IMR-90 (cell line): ENCODE data around the gene CASZ1. TPM values are rescaled to one million over a fixed set of nuclear protein-coding genes. Genes with fewer than 3 reads are reported as not detected.

Source experiments
- ATAC-seq: fragments of 200-7000 bp; cut with Tn5 transposase; 2 replicates; pipeline ENCODE4 v1.9.1; 2020; ENCODE audit warnings: low read depth, mild to moderate bottlenecking, moderate library complexity
- BruUV-seq: library from RNA; stranded (reverse); fragments of 400-500 nt; replicated peaks from 2 replicates; lab custom pipeline; 2021; lab: Mats Ljungman, UMichigan
- CTCF ChIA-PET: fragments of 300-600 bp; formaldehyde crosslinking; extraction: SDS; loops from one replicate; lab custom pipeline; 2021; ENCODE audit warnings: antibody characterized with exemption; lab: Yijun Ruan, JAX
- POLR2A ChIA-PET: fragments of 300-600 bp; sonication (Branson Sonifier 250); formaldehyde crosslinking; loops from one replicate; lab custom pipeline; 2022; ENCODE audit warnings: antibody characterized with exemption; ENCODE audit not compliant: unreplicated experiment; lab: Charles Lee
- DNase-seq: peaks from one replicate; pipeline ENCODE4 v3.0.0; 2013
- H2AFZ ChIP-seq: replicated peaks from 2 replicates; pipeline ENCODE3; 2013; ENCODE audit warnings: low read length, mild to moderate bottlenecking; ENCODE audit not compliant: poor library complexity
- H2AK5ac ChIP-seq: 2 replicates; pipeline ENCODE4 v1.6.1; 2013; ENCODE audit warnings: low read depth, low read length, inconsistent platforms
- H2AK9ac ChIP-seq: replicated peaks from 2 replicates; pipeline ENCODE3; 2013; ENCODE audit warnings: mild to moderate bottlenecking, low read depth, low read length, moderate library complexity; ENCODE audit not compliant: poor library complexity
- H2BK120ac ChIP-seq: 2 replicates; pipeline ENCODE4 v1.6.1; 2013; ENCODE audit warnings: low read depth, low read length, inconsistent platforms
- H2BK15ac ChIP-seq: 3 replicates; pipeline ENCODE4 v1.6.1; 2013; ENCODE audit warnings: low read depth, low read length, inconsistent platforms
- H2BK20ac ChIP-seq: 2 replicates; pipeline ENCODE4 v1.6.1; 2013; ENCODE audit warnings: low read depth, mild to moderate bottlenecking, inconsistent platforms, low read length, moderate library complexity
- H2BK5ac ChIP-seq: 2 replicates; pipeline ENCODE4 v1.6.1; 2013; ENCODE audit warnings: mild to moderate bottlenecking, low read depth, low read length, inconsistent platforms; ENCODE audit not compliant: poor library complexity, severe bottlenecking
- H3K14ac ChIP-seq: replicated peaks from 2 replicates; pipeline ENCODE4 v1.6.1; 2013; ENCODE audit warnings: low read depth, low read length, inconsistent platforms
- H3K18ac ChIP-seq: 2 replicates; pipeline ENCODE4 v1.6.1; 2013; ENCODE audit warnings: low read depth, low read length, control low read depth
- H3K23ac ChIP-seq: 2 replicates; pipeline ENCODE4 v1.6.1; 2013; ENCODE audit warnings: low read depth, low read length, inconsistent platforms
- H3K27ac ChIP-seq: 2 replicates; pipeline ENCODE4 v1.5.1; 2013; ENCODE audit warnings: mild to moderate bottlenecking, control low read depth, low read length; ENCODE audit not compliant: insufficient read depth
- H3K27me3 ChIP-seq: 2 replicates; pipeline ENCODE4 v1.6.1; 2013; ENCODE audit warnings: low read length; ENCODE audit not compliant: control insufficient read depth, insufficient read depth
- H3K36me3 ChIP-seq: 2 replicates; pipeline ENCODE4 v1.6.1; 2013; ENCODE audit warnings: low read length, mixed read lengths; ENCODE audit not compliant: control insufficient read depth, insufficient read depth
- H3K4ac ChIP-seq: 2 replicates; pipeline ENCODE4 v1.6.1; 2013; ENCODE audit warnings: low read depth, low read length, inconsistent platforms
- H3K4me1 ChIP-seq: 2 replicates; pipeline ENCODE4 v1.6.1; 2013; ENCODE audit warnings: low read length, mixed read lengths; ENCODE audit not compliant: control insufficient read depth, insufficient read depth
- H3K4me2 ChIP-seq: 2 replicates; pipeline ENCODE4 v1.6.1; 2013; ENCODE audit warnings: low read depth, mild to moderate bottlenecking, control low read depth, low read length, moderate library complexity
- H3K4me3 ChIP-seq: 2 replicates; pipeline ENCODE4 v1.5.1; 2013; ENCODE audit warnings: low read depth, mild to moderate bottlenecking, control low read depth, low read length, moderate library complexity; ENCODE audit not compliant: insufficient read depth
- H3K56ac ChIP-seq: 2 replicates; pipeline ENCODE4 v1.6.1; 2013; ENCODE audit warnings: low read length, inconsistent platforms; ENCODE audit not compliant: insufficient read depth; ENCODE audit errors: extremely low read depth
- H3K79me1 ChIP-seq, 2 experiments: 2 replicates each; pipeline ENCODE4 v1.6.1; 2013; ENCODE audit warnings: low read length in 2 of 2, inconsistent platforms in 1 of 2, low read depth in 1 of 2
- H3K9ac ChIP-seq: 2 replicates; pipeline ENCODE4 v1.6.1; 2013; ENCODE audit warnings: low read depth, low read length, control low read depth
- H3K9me1 ChIP-seq: 2 replicates; pipeline ENCODE4 v1.6.1; 2013; ENCODE audit warnings: low read length, inconsistent platforms; ENCODE audit not compliant: insufficient read depth
- H3K9me3 ChIP-seq: 2 replicates; pipeline ENCODE4 v1.6.1; 2013; ENCODE audit warnings: low read length; ENCODE audit not compliant: control insufficient read depth, insufficient read depth
- H4K20me1 ChIP-seq: 2 replicates; pipeline ENCODE4 v1.6.1; 2013; ENCODE audit warnings: low read length, inconsistent platforms; ENCODE audit not compliant: insufficient read depth
- H4K5ac ChIP-seq: 2 replicates; pipeline ENCODE4 v1.6.1; 2013; ENCODE audit warnings: mild to moderate bottlenecking, low read depth, low read length, control low read depth
- H4K8ac ChIP-seq, 2 experiments: 2 replicates each; pipeline ENCODE4 v1.6.1; 2013; ENCODE audit warnings: low read depth in 2 of 2, low read length in 2 of 2, control low read depth in 1 of 2, inconsistent platforms in 1 of 2
- H4K91ac ChIP-seq: 2 replicates; pipeline ENCODE4 v1.6.1; 2013; ENCODE audit warnings: low read depth, low read length, inconsistent platforms; ENCODE audit not compliant: insufficient read depth
- BHLHE40 ChIP-seq: fragments of 150-350 bp; IDR thresholded peaks from 2 replicates; pipeline ENCODE4 v1.6.1; 2016; ENCODE audit warnings: mild to moderate bottlenecking, low read depth, low read length
- CEBPB ChIP-seq: IDR thresholded peaks from 2 replicates; pipeline ENCODE4 v1.6.1; 2012; ENCODE audit warnings: low read depth, low read length, improper control_type of control experiment
- CHD1 ChIP-seq: IDR thresholded peaks from 2 replicates; pipeline ENCODE4 v1.6.1; 2012; ENCODE audit warnings: low read depth, low read length, improper control_type of control experiment
- CTCF ChIP-seq: conservative IDR thresholded peaks from 2 replicates; pipeline ENCODE4 v1.5.1; 2012; ENCODE audit warnings: mild to moderate bottlenecking, low read depth, low read length, improper control_type of control experiment
- ELK1 ChIP-seq: fragments of 150-350 bp; IDR thresholded peaks from 2 replicates; pipeline ENCODE4 v1.6.1; 2016; ENCODE audit warnings: low read depth, mild to moderate bottlenecking, low read length, moderate library complexity, borderline replicate concordance
- MAZ ChIP-seq: IDR thresholded peaks from 2 replicates; pipeline ENCODE4 v1.6.1; 2012; ENCODE audit warnings: low read depth, mild to moderate bottlenecking, low read length, improper control_type of control experiment, moderate library complexity, borderline replicate concordance
- POLR2A ChIP-seq: IDR thresholded peaks from 2 replicates; pipeline ENCODE4 v1.6.1; 2012; ENCODE audit warnings: mild to moderate bottlenecking, low read depth, low read length
- RAD21 ChIP-seq: IDR thresholded peaks from 2 replicates; pipeline ENCODE4 v1.6.1; 2012; ENCODE audit warnings: low read length, improper control_type of control experiment
- RCOR1 ChIP-seq: IDR thresholded peaks from 2 replicates; pipeline ENCODE4 v1.6.1; 2012; ENCODE audit warnings: mild to moderate bottlenecking, low read length, improper control_type of control experiment; ENCODE audit not compliant: insufficient replicate concordance
- USF2 ChIP-seq: fragments of 150-350 bp; IDR thresholded peaks from 2 replicates; pipeline ENCODE4 v1.6.1; 2017; ENCODE audit warnings: mild to moderate bottlenecking, antibody characterized with exemption, low read length, low read depth
- WGBS, 2 experiments: methylation state at CpG; one replicate each; pipeline versions ENCODE4 v1.1.5 to v1.1.7; 2013; ENCODE audit warnings: missing lambda C conversion rate in 2 of 2; ENCODE audit not compliant: insufficient read length in 1 of 2; ENCODE audit errors: extremely low coverage in 2 of 2; 5-methylcytosine and 5-hydroxymethylcytosine counted together
- dilution Hi-C: fragments of 300-500 bp; cut with HindIII; formaldehyde crosslinking; loops from one replicate; pipeline ENCODE4 v1.14.3; 2018; ENCODE audit warnings: low sequenced_read_pairs; ENCODE audit not compliant: unreplicated experiment
- in situ Hi-C: fragments of 300-500 bp; cut with MboI; formaldehyde crosslinking; loops from 3 replicates; pipeline ENCODE4 v1.14.3; 2019; ENCODE audit warnings: low sequenced_read_pairs, inconsistent platforms, mixed read lengths
- intact Hi-C: fragments of 100-400 bp; cut with micrococcal nuclease; formaldehyde crosslinking; loops from 2 replicates; pipeline ENCODE4 v1.10.0; 2022
- polyA plus RNA-seq, 3 experiments: library from polyadenylated mRNA; depleted of rRNA; stranded (reverse); fragments of >200 nt; gene quantifications; 2 replicates each; pipeline ENCODE4 v1.2.3, GENCODE V29; 2012; ENCODE audit warnings: low replicate concordance in 1 of 3
- total RNA-seq: library from RNA; depleted of rRNA; stranded (reverse); fragments of >200 nt; gene quantifications from 2 replicates; pipeline ENCODE4 v1.2.3, GENCODE V29; 2012

The CASZ1 gene
- total and polyA plus RNA-seq, 2 of the 4 experiments (the other 2 are of a cell fraction): 0.18 to 0.24 TPM

- ChIA-PET CTCF (no interaction called here), POLR2A (no interaction called here)
- ATAC-seq: no peak
- H3K4me3 ChIP-seq: no peak overlapping the region
- H2AK9ac ChIP-seq: no peak overlapping the region
- H2BK15ac ChIP-seq: no peak overlapping the region
- H3K27me3 ChIP-seq: no peaks in the 10 kb centered on the region; the same call in 1 of the 2 replicates
- no peak overlapping the region for H3K56ac ChIP-seq
- dilution Hi-C loops: no loop called here
- no peak overlapping the region for H3K4ac ChIP-seq
- H3K9ac ChIP-seq: no peak overlapping the region
- no peak overlapping the region for H3K23ac ChIP-seq
- H3K9me3 ChIP-seq: no peaks in the 10 kb centered on the region
- H3K79me1 ChIP-seq: no peaks in the 10 kb centered on the region
- no peaks in the 10 kb centered on the region for H4K20me1 ChIP-seq
- BruUV-seq: no TSS peak
- no peak overlapping the region for H2AK5ac ChIP-seq
- H3K36me3 ChIP-seq: no peaks in the 10 kb centered on the region
- TF ChIP-seq ELK1 (no peak), RAD21 (no peak), CTCF (no peak), RCOR1 (no peak), BHLHE40 (no peak), MAZ (no peak), CHD1 (no peak), CEBPB (no peak), USF2 (no peak), POLR2A (no peak)
- H2BK20ac ChIP-seq: no peak overlapping the region
- no peak overlapping the region for H3K27ac ChIP-seq
- intact Hi-C loops: no loop called here
- H3K9me1 ChIP-seq: no peaks in the 10 kb centered on the region
- no peak overlapping the region for H4K91ac ChIP-seq
- H2BK5ac ChIP-seq: no peak overlapping the region
- no peak overlapping the region for H3K4me2 ChIP-seq
- H2BK120ac ChIP-seq: no peak overlapping the region
- no peak overlapping the region for H3K18ac ChIP-seq
- H3K4me1 ChIP-seq: no peaks in the 10 kb centered on the region
- no peak overlapping the region for H4K5ac ChIP-seq
- H3K14ac ChIP-seq: no peak overlapping the region
- H2AFZ ChIP-seq: peak overlapping the region; percentile 51
- 82% methylated on average over 5 of the region's 11 CpGs; no CpG with 5 or more reads in 1 of the 2 experiments for WGBS, 2 experiments
- in situ Hi-C loops: no loop called here
- DNase-seq: no peak
- no peak overlapping the region for H4K8ac ChIP-seq
Observed at GRCh38 chr1:10651793-10652192, 144.7 kb downstream of the CASZ1 start.
